Measurements from ENCODE around the gene CX3CL1. TPM values are rescaled to one million over a fixed set of nuclear protein-coding genes. Genes with fewer than 3 reads are reported as not detected.

CX3CL1 gene
- total RNA-seq, 2 experiments from 2014 or later: not detected

DNA sequence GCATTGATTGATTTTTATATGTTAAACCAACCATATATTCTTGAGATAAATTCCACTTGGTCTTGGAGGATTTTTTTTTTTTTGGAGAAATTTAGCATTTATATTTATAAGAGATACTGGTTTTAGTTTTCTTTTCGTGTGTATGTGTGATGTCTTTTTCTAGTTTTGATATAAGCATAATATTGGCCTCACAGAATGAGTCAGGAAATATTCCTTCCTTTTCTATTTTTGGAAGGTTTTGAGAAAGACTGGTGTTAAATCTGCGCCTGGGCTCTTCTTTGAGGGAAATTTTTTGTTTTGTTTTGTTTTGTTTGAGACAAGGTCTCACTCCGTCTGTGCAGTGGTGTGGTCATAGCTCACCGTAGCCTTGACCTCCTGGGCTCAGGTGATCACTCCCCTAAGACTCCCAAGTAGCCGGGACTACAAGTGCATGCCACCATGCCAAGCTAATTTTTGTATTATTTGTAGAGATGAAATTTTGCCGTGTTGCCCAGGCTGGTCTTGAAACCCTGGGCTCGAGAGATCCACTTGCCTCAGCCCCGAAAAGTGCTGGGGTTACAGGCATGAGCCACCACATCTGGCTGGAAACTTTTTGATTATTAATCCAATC, 42.5 kb upstream of the CX3CL1 start:
- intact Hi-C loops (cut with micrococcal nuclease; ENCODE audit: unreplicated experiment): no loop called here
- Histone ChIP-seq H2AFZ (ENCODE audit: low read length) (no peak overlapping the region), H3K4me3 (ENCODE audit: low read depth, low read length, poor library complexity, severe bottlenecking) (no peak overlapping the region), H4K20me1 (ENCODE audit: insufficient read depth, low read length) (no peaks in the 10 kb centered on the region), H3K9me3 (ENCODE audit: low read length) (peaks cover 7% of the 10 kb centered on the region; the same call in 1 of the 2 replicates), H3K4me2 (ENCODE audit: low read length) (no peak overlapping the region), H3K4me1 (ENCODE audit: insufficient read depth, low read length, poor library complexity, severe bottlenecking) (no peaks in the 10 kb centered on the region), H3K9me2 (ENCODE audit: insufficient read depth, low read length) (no peaks in the 10 kb centered on the region), H3K79me2 (ENCODE audit: insufficient read depth, low read depth, low read length) (no peaks in the 10 kb centered on the region), H3K27ac (ENCODE audit: low read depth, low read length, poor library complexity, severe bottlenecking) (no peak overlapping the region), H3K36me3 (ENCODE audit: insufficient read depth, low read length) (no peaks in the 10 kb centered on the region)
- TF ChIP-seq EZH2phosphoT487 (IDR thresholded peaks at IDR 0.05; ENCODE audit: borderline replicate concordance, low read depth, low read length) (no peak), CTCF (conservative IDR thresholded peaks at IDR 0.05; ENCODE audit: low read length) (no peak)
- BruUV-seq (replicated peaks): no TSS peak
- ChIA-PET POLR2A (no interaction called here), CTCF (ENCODE audit: unreplicated experiment) (no interaction called here)
- no peak for DNase-seq (ENCODE audit: low spot score)

GRCh38 chr16:57331355-57331754, 40.9 kb upstream of the CX3CL1 start:
- Histone ChIP-seq H3K9me2 (ENCODE audit: insufficient read depth, low read length) (no peaks in the 10 kb centered on the region), H3K4me3 (ENCODE audit: low read depth, low read length, poor library complexity, severe bottlenecking) (no peak overlapping the region), H3K4me2 (ENCODE audit: low read length) (no peak overlapping the region), H3K9me3 (ENCODE audit: low read length) (peaks cover 1% of the 10 kb centered on the region; the same call in 1 of the 2 replicates), H3K36me3 (ENCODE audit: insufficient read depth, low read length) (no peaks in the 10 kb centered on the region), H3K79me2 (ENCODE audit: insufficient read depth, low read depth, low read length) (no peaks in the 10 kb centered on the region), H3K27ac (ENCODE audit: low read depth, low read length, poor library complexity, severe bottlenecking) (no peak overlapping the region), H4K20me1 (ENCODE audit: insufficient read depth, low read length) (no peaks in the 10 kb centered on the region), H2AFZ (ENCODE audit: low read length) (no peak overlapping the region), H3K4me1 (ENCODE audit: insufficient read depth, low read length, poor library complexity, severe bottlenecking) (no peaks in the 10 kb centered on the region)
- intact Hi-C loops (cut with micrococcal nuclease; ENCODE audit: unreplicated experiment): no loop called here
- no peak for DNase-seq (ENCODE audit: low spot score)
- ChIA-PET POLR2A (interaction anchor here (0.6 to 1.2 kb wide), 2 partner anchors 231 to 793 kb away, joined by 4 to 5 read pairs; no protein-coding TSS in a partner anchor), CTCF (ENCODE audit: unreplicated experiment) (no interaction called here)
- TF ChIP-seq CTCF (conservative IDR thresholded peaks at IDR 0.05; ENCODE audit: low read length): no peak
- TF ChIP-seq EZH2phosphoT487 (IDR thresholded peaks at IDR 0.05; ENCODE audit: borderline replicate concordance, low read depth, low read length): no peak
- BruUV-seq (replicated peaks): no TSS peak

DNA sequence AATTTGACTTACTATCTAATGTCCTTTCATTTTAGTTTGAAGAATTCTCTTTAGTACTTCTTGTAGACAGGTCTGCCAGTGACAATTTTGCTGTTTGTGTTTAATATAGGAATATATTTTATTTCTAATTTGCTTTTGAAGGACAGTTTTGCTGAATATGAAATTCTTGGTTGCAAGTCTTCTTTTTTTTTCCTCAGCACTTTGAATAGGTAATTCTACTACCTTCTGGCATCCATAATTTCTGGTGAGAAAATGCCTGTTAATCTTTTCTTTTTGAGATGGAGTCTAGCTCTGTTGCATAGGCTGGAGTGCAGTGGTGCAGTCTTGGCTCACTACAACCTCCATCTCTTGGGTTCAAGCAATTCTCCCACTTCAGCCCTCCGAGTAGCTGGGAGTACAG, 38.9 kb upstream of the CX3CL1 start:
- no peaks in the 10 kb centered on the region for H3K4me1 ChIP-seq (ENCODE audit: insufficient read depth, low read length, poor library complexity, severe bottlenecking)
- no peak overlapping the region for H3K4me2 ChIP-seq (ENCODE audit: low read length)
- H3K9me3 ChIP-seq (ENCODE audit: low read length): no peaks in the 10 kb centered on the region
- no peaks in the 10 kb centered on the region for H4K20me1 ChIP-seq (ENCODE audit: insufficient read depth, low read length)
- H3K4me3 ChIP-seq (ENCODE audit: low read depth, low read length, poor library complexity, severe bottlenecking): no peak overlapping the region
- intact Hi-C loops (cut with micrococcal nuclease; ENCODE audit: unreplicated experiment): no loop called here
- no peaks in the 10 kb centered on the region for H3K36me3 ChIP-seq (ENCODE audit: insufficient read depth, low read length)
- TF ChIP-seq EZH2phosphoT487 (IDR thresholded peaks at IDR 0.05; ENCODE audit: borderline replicate concordance, low read depth, low read length) (no peak), CTCF (conservative IDR thresholded peaks at IDR 0.05; ENCODE audit: low read length) (no peak)
- DNase-seq (ENCODE audit: low spot score): no peak
- no peak overlapping the region for H2AFZ ChIP-seq (ENCODE audit: low read length)
- no peak overlapping the region for H3K27ac ChIP-seq (ENCODE audit: low read depth, low read length, poor library complexity, severe bottlenecking)
- POLR2A ChIA-PET: no interaction called here
- BruUV-seq (replicated peaks): no TSS peak
- CTCF ChIA-PET (ENCODE audit: unreplicated experiment): no interaction called here
- H3K79me2 ChIP-seq (ENCODE audit: insufficient read depth, low read depth, low read length): no peaks in the 10 kb centered on the region
- no peaks in the 10 kb centered on the region for H3K9me2 ChIP-seq (ENCODE audit: insufficient read depth, low read length)

Measured in OCI-LY7 (cell line).